Heart right ventricle (tissue), 16 donors: Measurements from ENCODE around the gene CLMN. TPM values are rescaled to one million over a fixed set of nuclear protein-coding genes. Genes with fewer than 3 reads are reported as not detected.
A peak's percentile ranks its signal among the peaks of the same experiment; 100 is the strongest.

Source experiments
- ATAC-seq, 8 donors: fragments of 200-7000 bp; cut with Tn5 transposase; one replicate each; pipeline ENCODE4 v1.9.1; 2020; ENCODE audit warnings: mild to moderate bottlenecking in 8 of 8, moderate library complexity in 8 of 8, moderate number of reproducible peaks in 1 of 8
- DNase-seq, 2 donors: peaks; one replicate each; pipeline ENCODE4 v3.0.0-alpha.2; 2020
- H3K27ac ChIP-seq, 10 donors: fragments of 200-600 bp; sonication (generic) in 2 of 10; one replicate each; pipeline versions ENCODE4 v1.5.0 to v1.8.0; 2020 to 2022; ENCODE audit warnings: mild to moderate bottlenecking in 3 of 10
- H3K27me3 ChIP-seq, 7 donors: fragments of 200-600 bp; one replicate each; pipeline ENCODE4 v1.8.0; 2021 to 2022; ENCODE audit warnings: mild to moderate bottlenecking in 2 of 7
- H3K36me3 ChIP-seq, 9 donors: fragments of 200-600 bp; sonication (generic) in 1 of 9; one replicate each; pipeline versions ENCODE4 v1.5.0 to v1.8.0; 2020 to 2022; ENCODE audit warnings: mild to moderate bottlenecking in 2 of 9
- H3K4me1 ChIP-seq, 9 donors: fragments of 200-600 bp; sonication (generic) in 1 of 9; one replicate each; pipeline versions ENCODE4 v1.5.0 to v1.8.0; 2020 to 2022; ENCODE audit warnings: mild to moderate bottlenecking in 4 of 9
- H3K4me3 ChIP-seq, 10 donors: fragments of 200-600 bp; sonication (generic) in 2 of 10; one replicate each; pipeline versions ENCODE4 v1.5.0 to v1.8.0; 2020 to 2022; ENCODE audit warnings: mild to moderate bottlenecking in 7 of 10, moderate library complexity in 2 of 10
- H3K9me3 ChIP-seq, 11 donors: fragments of 200-600 bp in 10 of 11; sonication (generic) in 2 of 11; one replicate each; pipeline versions ENCODE4 v1.5.0 to v1.8.0; 2013 to 2022; ENCODE audit warnings: mild to moderate bottlenecking in 2 of 11, control low read depth in 1 of 11, moderate library complexity in 1 of 11
- CTCF ChIP-seq, 9 donors: fragments of 200-600 bp; sonication (generic) in 2 of 9; IDR thresholded peaks; one replicate each; pipeline versions ENCODE4 v1.5.0 to v1.8.0; 2021 to 2022; ENCODE audit warnings: antibody characterized with exemption in 9 of 9, mild to moderate bottlenecking in 5 of 9, moderate library complexity in 1 of 9
- WGBS, 2 donors: extraction: QIAGEN DNeasy Blood & Tissue Kit; methylation state at CpG; one replicate each; pipeline ENCODE4 v1.1.7; 2013; ENCODE audit warnings: inconsistent platforms in 1 of 2; 5-methylcytosine and 5-hydroxymethylcytosine counted together
- intact Hi-C, 10 donors: fragments of 100-400 bp; cut with DNase I; formaldehyde crosslinking; loops; one replicate each; pipeline versions ENCODE4 v1.11.1 to v1.14.2; 2022
- polyA plus RNA-seq, 2 donors: library from polyadenylated mRNA; stranded (reverse); fragments of 200-250 nt; gene quantifications; one replicate each; pipeline ENCODE4 v1.2.3, GENCODE V29; 2013
- total RNA-seq, 10 donors: library from RNA; stranded (reverse); fragmentation: NEBNext Ultra II Directional in 3 of 10; extraction: Animal tissue kit (Norgen Biotek cat#: 25700) in 3 of 10; gene quantifications; one replicate each; pipeline versions ENCODE4 v1.2.1 to v1.2.4, GENCODE V29; 2021 to 2023
- donor health status: Arrhythmogenic right ventricular cardiomyopathy.
- donor health status: ischemic (EF 13 %, LVEDD 7.1; RV severe dilation, severe dysfunction).
- donor health status: healthy with polysubstance abuse.
- donor health status: DM: no; HTN: yes; CAD: no.
- donor health status: DM: no; HTN: no; CAD: no.
- donor health status: ischemic (EF 25% LVEDD 6.9; RV normal size, moderate dysfunction).
- donor health status: ischemic (EF 25% LVEDD 5.7; RV mildly dilated, moderate dysfunction).
- donor health status: healthy.
- donor health status: DM: yes; HTN: yes; CAD: no.
- donor health status: Ischemic cardiomyopathy.
- donor health status: ischemic (EF 35%, LVEDD 5.7; RV mildly dilated, moderate dysfunction).
- donor health status: nonischemic (EF 11% LVEDD 7.7; RV severe dilation, severe dysfunction).
- donor health status: DM: yes; HTN: yes; CAD: no.
- donor health status: PGD.
- donor health status: ischemic (EF 29% LVEDD 5.4; RV normal size, mild dysfunction).
- donor health status: nonischemic (EF 23%, LVEDD 6.1; RV moderate dilation, normal function).

Gene CLMN
- total and polyA plus RNA-seq, 12 donors, result 2.6 to 14.5 (median 5.9) TPM

GRCh38 chr14:95301527-95302187 lies 18.1 kb downstream of the CLMN start:
- intact Hi-C loops, result no loop called here
- no peaks in the 10 kb centered on the region for H3K9me3 ChIP-seq
- no peak overlapping the region for H3K4me3 ChIP-seq
- no peak for DNase-seq
- peak overlapping the region in 1 of 10 donors; percentile 14 for H3K27ac ChIP-seq
- H3K27me3 ChIP-seq, result no peaks in the 10 kb centered on the region
- H3K36me3 ChIP-seq, result no peaks in the 10 kb centered on the region
- TF ChIP-seq CTCF (IDR thresholded peaks at IDR 0.05), result no peak
- no peak for ATAC-seq
- 95 to 96% methylated on average over 6 of the region's 6 CpGs for WGBS, 2 donors
- H3K4me1 ChIP-seq, result peaks cover 0 to 38% (median under 1%) of the 10 kb centered on the region in 9 donors

- H3K4me3 ChIP-seq, result no peak overlapping the region
- H3K9me3 ChIP-seq, result peaks cover 0 to 7% (median 0%) of the 10 kb centered on the region in 11 donors
- peak overlapping the region in 1 of 10 donors; percentile 14 for H3K27ac ChIP-seq
- WGBS, 2 donors, result 81 to 87% methylated on average over 8 of the region's 8 CpGs
- H3K36me3 ChIP-seq, result no peaks in the 10 kb centered on the region
- H3K4me1 ChIP-seq, result peaks cover 0 to 31% (median 0%) of the 10 kb centered on the region in 9 donors
- DNase-seq (no peak), ATAC-seq (peak in 1 of 8 donors; percentile 19)
- H3K27me3 ChIP-seq, result no peaks in the 10 kb centered on the region
- intact Hi-C loops, result no loop called here
- TF ChIP-seq CTCF (IDR thresholded peaks at IDR 0.05), result no peak
These were observed 18.8 kb downstream of the CLMN start for GRCh38 chr14:95300697-95301526.

- DNase-seq (no peak), ATAC-seq (no peak)
- Histone ChIP-seq H3K4me3 (no peak overlapping the region), H3K9me3 (peaks cover 0 to 14% (median 0%) of the 10 kb centered on the region in 11 donors), H3K4me1 (peaks cover 0 to 26% (median 0%) of the 10 kb centered on the region in 9 donors), H3K27me3 (no peaks in the 10 kb centered on the region), H3K36me3 (no peaks in the 10 kb centered on the region), H3K27ac (no peak overlapping the region)
- TF ChIP-seq CTCF (IDR thresholded peaks at IDR 0.05), result no peak
- 85 to 90% methylated on average over 12 of the region's 12 CpGs for WGBS, 2 donors
- intact Hi-C loops, result no loop called here
These were observed 19.6 kb downstream of the CLMN start for GRCh38 chr14:95300002-95300696.

GRCh38 chr14:95299271-95299670 lies 20.4 kb downstream of the CLMN start:
- TF ChIP-seq CTCF (IDR thresholded peaks at IDR 0.05), result no peak
- H3K4me1 ChIP-seq, result peaks cover 0 to 19% (median 0%) of the 10 kb centered on the region in 9 donors
- H3K9me3 ChIP-seq, result peaks cover 0 to 15% (median 0%) of the 10 kb centered on the region in 11 donors
- DNase-seq (no peak), ATAC-seq (no peak)
- H3K27me3 ChIP-seq, result no peaks in the 10 kb centered on the region
- no peak overlapping the region for H3K27ac ChIP-seq
- intact Hi-C loops, result loop anchor here in 1 of 10 donors (10.0 kb wide), 1 partner anchor 64 kb away; no protein-coding TSS in a partner anchor
- WGBS, 2 donors, result 89 to 93% methylated on average over 5 of the region's 5 CpGs
- no peak overlapping the region for H3K4me3 ChIP-seq
- H3K36me3 ChIP-seq, result no peaks in the 10 kb centered on the region
